GM18517 (cell line): ENCODE results near the gene PLXNA2.

Experiments used
- ATAC-seq: cut with Tn5 transposase; IDR thresholded peaks from one replicate; pipeline ENCODE4 v1.9.1; 2021; ENCODE audit warnings: mild to moderate bottlenecking, moderate library complexity; ENCODE audit not compliant: unreplicated experiment

PLXNA2 gene

GRCh38 chr1:208101661-208102431, 142.3 kb downstream of the PLXNA2 start:
- ATAC-seq: no peak

DNA sequence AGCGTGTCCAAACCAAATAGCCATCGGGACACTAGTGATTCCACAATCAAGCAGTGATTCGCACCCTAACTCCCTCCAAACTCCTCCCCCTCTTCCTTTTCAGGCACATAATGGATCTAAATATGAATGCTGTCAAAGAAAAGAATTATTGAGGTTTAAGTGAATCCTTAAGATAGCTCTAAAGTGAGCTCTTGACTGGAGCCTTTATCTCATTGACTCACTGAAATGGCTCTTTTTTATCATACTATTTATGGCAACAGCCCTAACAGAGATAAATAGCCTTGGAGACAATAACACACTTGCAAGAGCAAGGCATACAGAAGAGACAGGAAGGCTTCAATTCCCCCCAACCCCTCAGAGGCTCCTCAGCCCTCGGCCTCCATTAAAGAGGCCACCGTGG, 143.3 kb downstream of the PLXNA2 start:
- no peak for ATAC-seq

DNA sequence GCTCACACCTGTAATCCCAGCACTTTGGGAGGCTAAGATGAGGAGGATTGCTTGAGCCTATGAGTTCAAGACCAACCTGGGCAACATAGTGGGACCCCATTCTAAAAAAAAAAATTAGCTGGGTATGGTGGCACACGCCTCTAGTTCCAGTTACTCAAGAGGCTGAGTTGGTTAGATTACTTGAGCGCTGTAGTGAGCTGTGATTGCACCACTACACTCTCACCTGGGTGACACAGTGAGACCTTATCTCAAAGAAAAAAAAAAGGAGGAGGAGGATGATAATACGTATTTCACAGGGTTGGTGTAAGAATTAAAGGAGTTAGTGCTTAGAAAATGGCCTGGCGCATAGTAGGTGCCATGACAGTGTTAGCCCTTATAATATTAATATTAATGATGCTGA, 144.1 kb downstream of the PLXNA2 start:
- no peak for ATAC-seq

DNA sequence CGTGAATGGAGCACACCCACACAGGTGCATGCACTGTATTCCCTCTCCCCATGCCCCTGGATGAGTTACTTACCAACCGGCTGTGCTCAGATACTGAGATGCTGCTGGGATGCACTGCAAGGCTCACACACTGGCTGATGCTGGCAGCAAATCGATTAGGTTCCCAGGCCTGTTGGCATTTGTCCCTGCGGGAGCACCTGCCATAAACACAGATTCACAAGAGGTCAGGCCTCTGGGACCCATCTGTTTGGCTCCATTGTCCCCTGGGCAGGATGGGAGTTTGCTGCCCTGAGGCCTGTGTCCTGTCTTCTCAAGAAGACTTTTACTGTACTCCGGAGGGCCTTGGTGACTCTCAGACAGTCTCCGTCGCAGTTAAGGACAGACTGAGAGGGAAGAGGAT, 145.4 kb downstream of the PLXNA2 start:
- no peak for ATAC-seq

DNA sequence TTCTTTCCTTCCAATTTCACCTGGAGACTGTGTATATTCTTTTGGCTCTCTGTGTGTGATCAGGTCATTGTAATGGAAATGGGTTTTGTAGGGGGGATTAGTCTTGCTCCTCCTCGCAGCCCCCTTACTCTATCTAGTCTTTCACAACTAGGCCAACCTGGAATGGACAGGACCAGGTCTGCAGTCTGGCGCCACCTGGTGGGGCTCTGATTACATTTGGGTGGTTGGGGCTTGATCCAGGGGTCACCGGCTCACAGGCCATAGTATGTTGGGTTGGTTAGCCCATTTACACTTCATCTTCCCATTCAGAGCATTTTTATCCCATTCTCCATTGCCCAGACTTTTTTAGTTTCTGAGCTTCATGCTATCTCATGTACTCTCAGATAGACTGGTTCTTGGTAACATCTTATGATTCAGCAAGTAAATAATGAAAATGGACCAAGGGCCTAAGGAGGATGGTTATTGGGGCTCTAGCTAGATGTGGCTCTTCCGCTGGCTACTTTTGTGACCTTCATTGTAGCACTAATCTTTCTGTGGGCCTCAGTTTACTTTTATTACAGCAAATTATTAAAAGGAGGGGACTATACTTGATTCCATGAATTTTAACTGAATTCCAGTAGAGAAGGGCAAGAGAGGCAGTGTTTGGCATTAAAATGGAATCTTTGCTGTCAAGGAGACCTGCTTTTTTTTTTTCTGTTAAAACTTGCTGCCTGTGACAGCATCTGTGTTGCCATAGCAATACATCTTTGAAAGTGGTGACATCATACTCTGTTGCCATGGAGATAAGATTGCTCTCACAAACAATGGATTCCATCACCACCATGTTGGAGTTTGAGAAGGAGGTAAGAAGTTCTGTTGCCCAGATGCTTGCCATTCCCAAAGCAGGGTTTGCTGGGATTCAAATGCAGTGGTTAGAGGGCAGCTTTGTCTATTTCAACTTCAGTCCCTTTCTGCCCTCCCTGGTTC, 150.1 kb downstream of the PLXNA2 start:
- no peak for ATAC-seq

GRCh38 chr1:208093046-208093445, 151.1 kb downstream of the PLXNA2 start:
- no peak for ATAC-seq

DNA sequence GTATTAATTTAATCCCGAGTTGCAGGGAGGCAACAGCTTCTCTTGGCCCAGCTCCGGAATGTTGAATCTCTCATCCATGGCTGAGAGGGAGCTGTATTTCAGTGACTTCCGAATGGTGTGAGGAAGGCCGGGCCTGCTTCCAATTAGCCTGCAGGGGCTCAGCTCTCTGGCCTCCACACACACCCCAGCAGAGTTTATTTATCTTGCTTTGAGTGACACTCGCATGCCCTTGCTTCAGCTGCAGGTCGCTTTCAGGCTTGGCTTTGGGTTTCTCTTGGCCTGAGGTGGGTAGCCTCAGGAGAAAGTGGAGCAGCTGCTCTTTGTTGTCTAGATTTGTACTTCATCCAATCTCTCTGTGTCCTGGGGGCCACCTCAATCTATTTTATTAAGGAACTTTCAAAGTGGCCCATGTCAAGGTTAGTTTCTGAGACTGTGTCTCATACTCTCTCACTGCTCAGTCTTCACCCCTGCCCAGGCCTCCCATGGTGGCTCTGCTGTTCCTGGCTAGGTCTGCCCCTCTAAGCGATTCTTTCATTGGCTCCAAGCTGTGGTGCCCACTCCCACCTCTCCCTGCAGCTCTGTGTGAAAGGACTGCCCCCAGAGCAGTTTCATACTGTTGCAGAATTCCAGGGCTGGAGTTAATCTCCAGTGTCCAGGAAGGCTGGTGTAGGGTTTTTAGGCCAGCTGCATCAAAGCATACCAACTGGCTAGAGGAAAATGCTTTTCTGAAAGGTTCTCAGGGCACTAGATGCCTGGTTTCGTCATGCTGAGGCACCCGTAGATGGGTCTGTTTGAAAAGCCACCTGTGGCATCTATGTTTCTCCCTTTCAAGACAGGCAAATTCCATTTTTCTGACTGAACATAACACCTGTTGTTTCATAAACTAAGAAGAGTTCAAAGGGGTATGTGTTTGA, 153.5 kb downstream of the PLXNA2 start:
- ATAC-seq: no peak

GRCh38 chr1:208089761-208090370, 154.3 kb downstream of the PLXNA2 start:
- no peak for ATAC-seq

DNA sequence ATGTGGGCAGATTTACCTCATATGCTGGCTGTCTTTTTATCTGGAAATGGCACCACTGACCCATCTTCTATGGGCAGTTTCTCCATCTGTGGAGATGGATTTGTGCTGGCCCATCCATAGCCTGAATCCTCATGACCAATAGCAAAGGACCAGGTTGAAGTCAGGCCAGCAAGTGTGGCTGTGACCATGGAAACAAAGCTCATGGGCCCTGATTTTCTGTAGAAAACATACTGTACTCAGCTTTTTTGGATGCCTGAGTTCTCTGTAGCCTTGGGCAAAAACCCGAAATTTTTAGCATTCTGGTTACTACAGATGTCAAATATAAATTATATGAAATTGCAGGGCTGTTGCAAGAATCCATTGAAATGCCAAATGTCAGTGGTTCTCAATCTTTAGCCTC, 155.0 kb downstream of the PLXNA2 start:
- ATAC-seq: no peak

- no peak for ATAC-seq
Measured at GRCh38 chr1:208088319-208088718, 155.9 kb downstream of the PLXNA2 start.

GRCh38 chr1:208085655-208086515, 158.3 kb downstream of the PLXNA2 start:
- no peak for ATAC-seq

GRCh38 chr1:208084764-208085163, 159.4 kb downstream of the PLXNA2 start:
- ATAC-seq: no peak

GRCh38 chr1:208084220-208084619, 160.0 kb downstream of the PLXNA2 start:
- ATAC-seq: no peak

- no peak for ATAC-seq
Measured at GRCh38 chr1:208083715-208084085, 160.5 kb downstream of the PLXNA2 start.

DNA sequence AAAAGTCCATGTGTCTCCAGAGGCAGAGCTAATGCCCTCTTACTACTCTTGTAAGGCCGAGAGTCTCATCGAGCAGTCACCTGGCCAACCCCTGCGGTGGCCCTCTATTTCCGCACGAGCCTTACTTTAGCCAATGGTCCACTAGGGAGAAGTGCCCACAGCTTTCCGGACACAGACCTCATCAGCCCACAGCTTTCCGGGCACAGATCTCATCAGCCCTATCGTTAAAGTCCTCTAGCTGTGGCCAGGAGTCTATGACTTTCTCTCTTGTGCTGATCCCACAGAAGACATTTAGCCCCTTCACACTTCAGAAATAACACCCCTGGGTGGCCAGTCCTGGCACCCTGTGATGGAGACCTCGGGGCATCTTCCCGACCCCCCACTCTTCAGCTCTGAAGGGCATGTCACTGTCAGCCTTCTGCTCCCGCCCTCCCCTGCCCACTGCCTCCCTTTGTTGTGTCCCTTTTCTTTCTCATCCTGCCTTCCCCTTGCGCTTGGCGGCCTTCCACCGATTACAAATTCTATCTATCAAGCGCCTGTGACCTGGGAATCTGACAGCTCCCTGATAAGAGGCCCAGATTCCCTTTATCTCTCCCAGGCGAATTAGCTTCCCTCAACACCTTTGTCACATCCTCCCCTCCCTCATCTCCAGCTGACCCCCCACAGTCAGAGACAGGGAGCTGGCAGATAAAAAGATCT, 161.0 kb downstream of the PLXNA2 start:
- no peak for ATAC-seq

GRCh38 chr1:208081972-208082371, 162.2 kb downstream of the PLXNA2 start:
- no peak for ATAC-seq

GRCh38 chr1:208080396-208081286, 163.5 kb downstream of the PLXNA2 start:
- ATAC-seq: no peak

DNA sequence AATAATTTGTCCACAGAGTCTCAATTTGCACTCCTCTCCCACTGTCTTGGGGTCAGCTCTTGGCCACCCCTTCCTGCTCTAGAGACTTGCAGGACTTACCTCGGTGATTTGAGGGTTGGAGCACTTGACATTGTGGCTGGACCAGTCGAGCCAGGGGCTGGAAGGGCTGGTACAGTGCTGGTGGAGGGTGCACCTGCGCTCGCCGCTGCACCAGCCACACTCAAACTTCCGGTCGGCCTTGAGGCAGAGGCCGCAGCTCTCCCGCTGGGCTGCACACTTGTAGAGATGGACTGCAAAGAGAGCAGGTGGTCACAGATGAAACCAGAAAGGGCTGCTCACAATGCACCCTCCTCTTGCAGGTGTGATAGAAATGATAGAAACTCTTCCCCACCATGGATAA, 165.0 kb downstream of the PLXNA2 start:
- no peak for ATAC-seq
